H9 (cell line): ENCODE data around the gene NAXD. TPM values are rescaled to one million over a fixed set of nuclear protein-coding genes. Genes with fewer than 3 reads are reported as not detected.

Source experiments
- DNase-seq: peaks from one replicate; pipeline ENCODE4 v3.0.0-alpha.2; 2017
- H2AFZ ChIP-seq: one replicate; pipeline ENCODE4 v1.6.1; 2013; ENCODE audit warnings: mild to moderate bottlenecking, low read length, control low read depth, moderate library complexity
- H2AK5ac ChIP-seq: 2 replicates; pipeline ENCODE4 v1.6.1; 2013; ENCODE audit warnings: low read length, control low read depth, mixed read lengths; ENCODE audit not compliant: insufficient read length
- H2BK120ac ChIP-seq: one replicate; pipeline ENCODE4 v1.6.1; 2013; ENCODE audit warnings: low read depth, mild to moderate bottlenecking, low read length, control low read depth, inconsistent platforms; ENCODE audit not compliant: poor library complexity, severe bottlenecking
- H2BK12ac ChIP-seq: 2 replicates; pipeline ENCODE4 v1.6.1; 2013; ENCODE audit warnings: low read length, control low read depth, mixed read lengths, low read depth; ENCODE audit not compliant: insufficient read length
- H2BK15ac ChIP-seq: 2 replicates; pipeline ENCODE4 v1.6.1; 2013; ENCODE audit warnings: low read depth, low read length, control low read depth
- H2BK20ac ChIP-seq: one replicate; pipeline ENCODE4 v1.6.1; 2013; ENCODE audit warnings: low read depth, mild to moderate bottlenecking, low read length, control low read depth, inconsistent platforms; ENCODE audit not compliant: poor library complexity, severe bottlenecking
- H2BK5ac ChIP-seq: 2 replicates; pipeline ENCODE4 v1.6.1; 2013; ENCODE audit warnings: low read length, control low read depth, mixed read lengths; ENCODE audit not compliant: insufficient read length
- H3K14ac ChIP-seq: 2 replicates; pipeline ENCODE4 v1.6.1; 2013; ENCODE audit warnings: low read length, control low read depth; ENCODE audit not compliant: insufficient read depth
- H3K18ac ChIP-seq: 2 replicates; pipeline ENCODE4 v1.6.1; 2013; ENCODE audit warnings: low read depth, mild to moderate bottlenecking, mixed read lengths, low read length, control low read depth; ENCODE audit not compliant: insufficient read length
- H3K23ac ChIP-seq: 2 replicates; pipeline ENCODE4 v1.6.1; 2013; ENCODE audit warnings: low read length, control low read depth, mixed read lengths, low read depth; ENCODE audit not compliant: insufficient read length
- H3K23me2 ChIP-seq: 2 replicates; pipeline ENCODE4 v1.6.1; 2013; ENCODE audit warnings: low read depth, mild to moderate bottlenecking, mixed read lengths, low read length, control low read depth; ENCODE audit not compliant: insufficient read length, poor library complexity, severe bottlenecking
- H3K27ac ChIP-seq: 2 replicates; pipeline ENCODE4 v1.5.1; 2013; ENCODE audit warnings: low read length, control low read depth, mixed read lengths, low read depth; ENCODE audit not compliant: insufficient read length
- H3K27me3 ChIP-seq: 2 replicates; pipeline ENCODE4 v1.6.1; 2013; ENCODE audit warnings: low read length, control low read depth, inconsistent platforms; ENCODE audit not compliant: insufficient read depth
- H3K4ac ChIP-seq: 2 replicates; pipeline ENCODE4 v1.6.1; 2013; ENCODE audit warnings: low read depth, mild to moderate bottlenecking, control low read depth, inconsistent platforms, low read length, moderate library complexity
- H3K4me1 ChIP-seq: 2 replicates; pipeline ENCODE4 v1.6.1; 2013; ENCODE audit warnings: low read length, control low read depth, inconsistent platforms; ENCODE audit not compliant: insufficient read depth
- H3K4me2 ChIP-seq: 2 replicates; pipeline ENCODE4 v1.6.1; 2013; ENCODE audit warnings: low read length, control low read depth, mixed read lengths; ENCODE audit not compliant: insufficient read length, insufficient read depth
- H3K56ac ChIP-seq: 2 replicates; pipeline ENCODE4 v1.6.1; 2013; ENCODE audit warnings: low read depth, mild to moderate bottlenecking, mixed read lengths, low read length, control low read depth; ENCODE audit not compliant: insufficient read length
- H3K79me1 ChIP-seq: 2 replicates; pipeline ENCODE4 v1.6.1; 2013; ENCODE audit warnings: low read depth, mild to moderate bottlenecking, moderate library complexity, low read length, control low read depth, inconsistent platforms; ENCODE audit not compliant: insufficient read depth, poor library complexity, severe bottlenecking
- H3K79me2 ChIP-seq: 2 replicates; pipeline ENCODE4 v1.6.1; 2013; ENCODE audit warnings: low read length, control low read depth, inconsistent platforms; ENCODE audit not compliant: insufficient read depth
- H3K9ac ChIP-seq: 2 replicates; pipeline ENCODE4 v1.6.1; 2013; ENCODE audit warnings: low read length, control low read depth, mixed read lengths; ENCODE audit not compliant: insufficient read length; ENCODE audit errors: extremely low read depth
- H3K9me3 ChIP-seq: one replicate; pipeline ENCODE4 v1.6.1; 2013; ENCODE audit warnings: low read depth, low read length, inconsistent platforms; ENCODE audit not compliant: control insufficient read depth
- H3T11ph ChIP-seq: one replicate; pipeline ENCODE4 v1.6.1; 2013; ENCODE audit warnings: mild to moderate bottlenecking, low read length, control low read depth, inconsistent platforms
- H4K20me1 ChIP-seq: one replicate; pipeline ENCODE4 v1.6.1; 2013; ENCODE audit not compliant: control insufficient read depth, insufficient read length, insufficient read depth
- H4K5ac ChIP-seq: 2 replicates; pipeline ENCODE4 v1.6.1; 2013; ENCODE audit warnings: low read depth, mild to moderate bottlenecking, mixed read lengths, low read length, control low read depth; ENCODE audit not compliant: insufficient read length
- H4K8ac ChIP-seq: replicated peaks from 2 replicates; pipeline ENCODE4 v1.6.1; 2013; ENCODE audit warnings: low read length, control low read depth, mixed read lengths, low read depth; ENCODE audit not compliant: insufficient read length
- H4K91ac ChIP-seq: 2 replicates; pipeline ENCODE4 v1.6.1; 2013; ENCODE audit warnings: low read depth, mild to moderate bottlenecking, moderate library complexity, mixed read lengths, low read length, control low read depth; ENCODE audit not compliant: insufficient read length
- H3K27ac Mint-ChIP-seq, 3 experiments: 2 replicates in 2 of 3; 3 replicates in 1 of 3; pipeline ENCODE4 v1.8.0; 2020 to 2021; ENCODE audit warnings: mixed read lengths in 3 of 3, mild to moderate bottlenecking in 1 of 3, moderate library complexity in 1 of 3
- H3K27me3 Mint-ChIP-seq: 2 replicates; pipeline ENCODE4 v1.8.0; 2021; ENCODE audit warnings: low read depth, mild to moderate bottlenecking, moderate library complexity, mixed read lengths
- H3K36me3 Mint-ChIP-seq, 3 experiments: 2 replicates in 2 of 3; 3 replicates in 1 of 3; pipeline ENCODE4 v1.8.0; 2020 to 2021; ENCODE audit warnings: low read depth in 3 of 3, mixed read lengths in 3 of 3; ENCODE audit not compliant: insufficient read depth in 1 of 3
- H3K4me1 Mint-ChIP-seq, 2 experiments: 2 replicates each; pipeline ENCODE4 v1.8.0; 2020; ENCODE audit warnings: mixed read lengths in 2 of 2
- H3K4me3 Mint-ChIP-seq, 2 experiments: 2 replicates in 1 of 2; 3 replicates in 1 of 2; pipeline ENCODE4 v1.8.0; 2020 to 2021; ENCODE audit warnings: mild to moderate bottlenecking in 2 of 2, mixed read lengths in 2 of 2, moderate library complexity in 1 of 2
- H3K9me3 Mint-ChIP-seq, 2 experiments: 2 replicates in 1 of 2; 3 replicates in 1 of 2; pipeline ENCODE4 v1.8.0; 2020; ENCODE audit warnings: mild to moderate bottlenecking in 2 of 2, mixed read lengths in 2 of 2, moderate library complexity in 1 of 2
- CTCF ChIP-seq: fragments of 200-600 bp; sonication (generic); conservative IDR thresholded peaks from 3 replicates; pipeline ENCODE4 v1.8.0; 2021; ENCODE audit warnings: antibody characterized with exemption, mild to moderate bottlenecking
- WGBS: extraction: QIAGEN DNeasy Blood & Tissue Kit; methylation state at CpG from one replicate; pipeline ENCODE4 v1.1.7; 2013; ENCODE audit warnings: missing lambda C conversion rate, low lambda C conversion rate, mixed read lengths; ENCODE audit not compliant: insufficient read length; ENCODE audit errors: extremely low coverage; 5-methylcytosine and 5-hydroxymethylcytosine counted together
- total RNA-seq: library from RNA; stranded (reverse); gene quantifications from 2 replicates; pipeline ENCODE4 v1.2.1, GENCODE V29; 2021

Gene NAXD
- total RNA-seq, 1 experiment from 2014 or later, result 25.5 TPM

GRCh38 chr13:110685305-110686020, 70.1 kb downstream of the NAXD start:
- no CpG with 5 or more reads among the region's 11 CpGs for WGBS
- H2BK120ac ChIP-seq, result no peak overlapping the region
- Mint-ChIP-seq H3K36me3 (peaks cover 11 to 68% (median 46%) of the 10 kb centered on the region in 3 experiments; a peak in 6 of 7 replicates), H3K27ac (no peak overlapping the region; a peak in 1 of 7 replicates), H3K9me3 (no peaks in the 10 kb centered on the region), H3K27me3 (no peaks in the 10 kb centered on the region), H3K4me3 (no peak overlapping the region), H3K4me1 (no peaks in the 10 kb centered on the region)
- H2AK5ac ChIP-seq, result no peak overlapping the region
- no peak overlapping the region for H2AFZ ChIP-seq
- H3K27me3 ChIP-seq, result no peaks in the 10 kb centered on the region
- no peak for TF ChIP-seq CTCF
- no peak overlapping the region for H4K5ac ChIP-seq
- no peaks in the 10 kb centered on the region for H3K79me1 ChIP-seq
- H4K20me1 ChIP-seq, result no peaks in the 10 kb centered on the region
- no peak overlapping the region for H3K9ac ChIP-seq
- H3K56ac ChIP-seq, result no peak overlapping the region
- H3K14ac ChIP-seq, result no peak overlapping the region
- no peak overlapping the region for H3T11ph ChIP-seq
- no peak for DNase-seq
- no peak overlapping the region for H3K23ac ChIP-seq
- no peak overlapping the region for H2BK15ac ChIP-seq
- no peak overlapping the region for H4K91ac ChIP-seq
- no peaks in the 10 kb centered on the region for H3K9me3 ChIP-seq
- no peak overlapping the region for H2BK12ac ChIP-seq
- no peak overlapping the region for H3K4me2 ChIP-seq
- H3K18ac ChIP-seq, result no peak overlapping the region
- no peak overlapping the region for H4K8ac ChIP-seq
- H3K23me2 ChIP-seq, result no peaks in the 10 kb centered on the region
- H3K79me2 ChIP-seq, result no peaks in the 10 kb centered on the region
- no peak overlapping the region for H2BK20ac ChIP-seq
- no peak overlapping the region for H3K4ac ChIP-seq
- no peaks in the 10 kb centered on the region for H3K4me1 ChIP-seq
- H3K27ac ChIP-seq, result no peak overlapping the region
- no peak overlapping the region for H2BK5ac ChIP-seq
